GM13977 (cell line): ENCODE results near the gene CDC42BPB.

Experiments used
- DNase-seq: peaks from one replicate; pipeline ENCODE4 v3.0.0; 2012; ENCODE audit warnings: low spot score
- in situ Hi-C: fragments of 300-500 bp; cut with MboI; formaldehyde crosslinking; loops from one replicate; pipeline ENCODE4 v1.12.0; 2022; ENCODE audit warnings: low sequenced_read_pairs, low pct_unique_long_range_greater_than_20kb, mixed read lengths, inconsistent platforms; ENCODE audit not compliant: unreplicated experiment
- TF ChIP-seq, protein P1 (sequence below): IDR thresholded peaks from 2 replicates; pipeline ENCODE4 v1.5.1; 2012; ENCODE audit warnings: mild to moderate bottlenecking, control low read depth; ENCODE audit not compliant: insufficient read depth; ENCODE audit errors: extremely low read depth, missing control alignments

The CDC42BPB gene

DNA sequence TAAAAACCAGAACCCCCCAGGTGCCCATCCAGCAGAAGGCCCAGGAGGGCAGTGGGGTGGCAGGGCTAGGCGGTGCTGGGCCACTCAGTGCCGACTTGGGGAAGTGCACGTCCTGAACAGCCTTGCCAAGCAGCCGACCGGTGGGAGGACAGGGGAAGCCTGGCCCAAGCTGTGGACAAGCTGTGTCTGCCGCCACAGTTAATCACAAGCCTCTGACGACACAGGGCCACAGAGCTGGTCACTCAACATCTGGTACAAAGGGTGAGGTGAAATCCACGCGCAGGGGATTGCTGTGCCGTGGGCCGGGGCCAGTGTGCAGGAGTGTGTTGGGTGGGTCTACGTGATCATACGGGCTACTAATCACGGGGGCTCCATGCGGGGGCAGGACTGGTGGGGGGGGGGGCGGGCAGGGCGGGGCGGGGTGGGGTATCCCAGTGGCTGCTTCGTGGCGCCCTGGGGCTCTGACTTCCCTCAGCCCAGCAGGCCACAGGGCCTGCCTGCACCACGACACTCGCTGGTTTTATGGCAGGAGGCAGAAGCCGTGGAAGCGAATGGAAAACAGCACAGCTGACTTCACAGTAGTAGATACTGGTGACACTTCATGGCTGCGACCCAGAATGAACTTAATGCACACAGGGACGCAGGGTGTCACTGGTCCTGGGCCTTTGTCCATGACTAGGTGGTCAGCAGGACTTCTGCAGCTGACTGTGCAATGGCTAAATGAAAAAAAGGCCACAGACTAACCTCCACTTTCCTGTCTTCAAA lies 124.7 kb downstream of the CDC42BPB start:
- no peak for DNase-seq
- TF ChIP-seq, protein P1, sequence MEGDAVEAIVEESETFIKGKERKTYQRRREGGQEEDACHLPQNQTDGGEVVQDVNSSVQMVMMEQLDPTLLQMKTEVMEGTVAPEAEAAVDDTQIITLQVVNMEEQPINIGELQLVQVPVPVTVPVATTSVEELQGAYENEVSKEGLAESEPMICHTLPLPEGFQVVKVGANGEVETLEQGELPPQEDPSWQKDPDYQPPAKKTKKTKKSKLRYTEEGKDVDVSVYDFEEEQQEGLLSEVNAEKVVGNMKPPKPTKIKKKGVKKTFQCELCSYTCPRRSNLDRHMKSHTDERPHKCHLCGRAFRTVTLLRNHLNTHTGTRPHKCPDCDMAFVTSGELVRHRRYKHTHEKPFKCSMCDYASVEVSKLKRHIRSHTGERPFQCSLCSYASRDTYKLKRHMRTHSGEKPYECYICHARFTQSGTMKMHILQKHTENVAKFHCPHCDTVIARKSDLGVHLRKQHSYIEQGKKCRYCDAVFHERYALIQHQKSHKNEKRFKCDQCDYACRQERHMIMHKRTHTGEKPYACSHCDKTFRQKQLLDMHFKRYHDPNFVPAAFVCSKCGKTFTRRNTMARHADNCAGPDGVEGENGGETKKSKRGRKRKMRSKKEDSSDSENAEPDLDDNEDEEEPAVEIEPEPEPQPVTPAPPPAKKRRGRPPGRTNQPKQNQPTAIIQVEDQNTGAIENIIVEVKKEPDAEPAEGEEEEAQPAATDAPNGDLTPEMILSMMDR, result no peak
- in situ Hi-C loops, result no loop called here

DNA sequence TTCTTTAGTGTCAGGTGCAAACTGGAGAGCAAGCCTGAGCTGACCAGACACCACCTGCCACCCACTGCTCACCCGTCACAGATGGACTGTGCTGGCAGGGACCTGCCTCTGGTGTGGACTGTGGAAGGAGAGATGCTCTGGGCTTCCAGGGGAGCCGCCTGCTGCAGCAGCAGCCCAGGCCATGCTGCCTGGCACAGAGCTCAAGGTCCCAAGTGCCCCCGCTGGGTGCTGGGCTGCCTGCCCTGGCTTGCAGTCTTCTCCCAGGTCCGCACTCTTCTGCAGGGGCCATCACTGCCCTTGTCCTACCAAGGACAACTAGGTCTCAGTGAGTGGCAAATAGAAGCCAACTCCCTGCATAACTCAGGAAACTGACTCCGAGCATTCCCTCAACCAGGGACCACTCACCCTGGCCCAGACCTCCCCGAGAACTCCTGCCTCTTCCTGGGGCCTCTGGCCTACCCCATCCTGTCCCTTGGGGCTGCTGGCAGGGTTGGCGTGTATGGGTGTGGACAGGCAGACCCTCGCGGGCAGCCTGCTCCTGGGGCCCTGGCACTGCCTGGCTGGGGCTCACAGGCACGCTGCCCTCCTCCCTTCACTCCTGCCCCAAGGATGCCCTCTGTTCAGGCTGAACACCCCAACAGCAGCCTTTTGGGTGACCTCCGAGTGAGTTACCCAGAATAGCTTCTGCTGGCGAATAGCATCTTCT lies 125.6 kb downstream of the CDC42BPB start:
- peak; percentile 35 for DNase-seq
- TF ChIP-seq, protein P1, result no peak
- in situ Hi-C loops, result no loop called here

DNA sequence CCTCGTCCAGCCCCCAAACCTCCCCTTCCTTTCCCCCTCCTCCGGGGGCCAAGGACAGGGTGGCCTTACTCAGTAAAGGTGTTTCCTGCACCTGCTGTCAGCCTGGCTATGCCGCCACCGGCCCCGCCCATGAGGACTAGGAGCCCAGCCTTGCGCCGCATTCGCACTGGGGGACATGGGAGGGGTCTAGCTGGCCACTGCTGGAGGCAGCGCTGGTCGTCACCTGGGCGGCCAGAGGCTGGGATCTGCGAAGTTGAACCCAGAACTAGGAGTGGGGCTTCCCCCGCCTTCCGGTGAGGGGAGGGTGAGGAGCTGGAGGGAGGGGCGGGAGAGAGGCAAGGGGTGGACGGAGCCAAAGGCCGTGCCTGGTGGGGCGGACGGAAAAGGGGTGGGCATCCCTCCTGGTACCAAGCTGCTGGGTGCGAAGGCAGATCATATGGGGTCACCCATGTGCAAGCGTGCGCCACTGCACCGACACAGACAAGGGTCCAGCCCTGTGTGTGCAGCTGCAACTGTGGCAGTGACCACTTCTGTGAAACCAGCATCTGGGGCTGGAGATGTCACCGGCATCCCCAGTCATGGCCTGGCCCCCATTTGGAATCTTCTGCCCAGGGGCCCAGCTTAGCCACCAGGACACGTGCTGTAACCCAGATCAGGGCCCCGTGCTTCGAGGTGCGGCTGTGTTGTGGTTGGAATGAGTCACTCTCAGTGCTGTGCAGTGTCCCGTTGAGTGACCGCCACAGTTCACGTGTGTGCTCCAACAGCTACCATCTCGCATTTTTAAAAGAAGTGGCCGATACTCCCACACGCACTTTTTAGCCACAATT lies 126.4 kb downstream of the CDC42BPB start:
- DNase-seq, result no peak
- in situ Hi-C loops, result no loop called here
- TF ChIP-seq, protein P1, result no peak

DNA sequence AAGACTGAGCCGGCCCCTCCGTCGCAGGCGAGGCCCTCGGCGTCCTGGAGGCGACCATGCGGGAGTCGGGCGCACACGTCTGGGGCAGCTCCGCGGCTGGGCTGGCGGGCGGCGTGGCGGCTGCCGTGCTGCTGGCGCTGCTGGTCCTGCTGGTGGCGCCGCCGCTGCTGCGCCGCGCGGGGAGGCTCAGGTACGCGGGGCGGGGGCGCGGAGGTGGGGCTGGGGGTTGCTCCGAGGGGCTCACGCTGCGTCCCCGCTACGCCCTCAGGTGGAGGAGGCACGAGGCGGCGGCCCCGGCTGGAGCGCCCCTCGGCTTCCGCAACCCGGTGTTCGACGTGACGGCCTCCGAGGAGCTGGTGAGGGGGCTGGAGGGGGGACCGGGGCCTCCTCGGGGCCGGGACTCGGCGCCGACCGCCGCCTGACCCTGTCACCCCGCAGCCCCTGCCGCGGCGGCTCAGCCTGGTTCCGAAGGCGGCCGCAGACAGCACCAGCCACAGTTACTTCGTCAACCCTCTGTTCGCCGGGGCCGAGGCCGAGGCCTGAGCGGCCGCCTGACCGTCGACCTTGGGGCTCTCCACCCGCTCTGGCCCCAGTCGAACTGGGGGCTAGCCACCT lies 127.1 kb downstream of the CDC42BPB start:
- TF ChIP-seq, protein P1, result no peak
- DNase-seq, result no peak
- in situ Hi-C loops, result no loop called here

DNA sequence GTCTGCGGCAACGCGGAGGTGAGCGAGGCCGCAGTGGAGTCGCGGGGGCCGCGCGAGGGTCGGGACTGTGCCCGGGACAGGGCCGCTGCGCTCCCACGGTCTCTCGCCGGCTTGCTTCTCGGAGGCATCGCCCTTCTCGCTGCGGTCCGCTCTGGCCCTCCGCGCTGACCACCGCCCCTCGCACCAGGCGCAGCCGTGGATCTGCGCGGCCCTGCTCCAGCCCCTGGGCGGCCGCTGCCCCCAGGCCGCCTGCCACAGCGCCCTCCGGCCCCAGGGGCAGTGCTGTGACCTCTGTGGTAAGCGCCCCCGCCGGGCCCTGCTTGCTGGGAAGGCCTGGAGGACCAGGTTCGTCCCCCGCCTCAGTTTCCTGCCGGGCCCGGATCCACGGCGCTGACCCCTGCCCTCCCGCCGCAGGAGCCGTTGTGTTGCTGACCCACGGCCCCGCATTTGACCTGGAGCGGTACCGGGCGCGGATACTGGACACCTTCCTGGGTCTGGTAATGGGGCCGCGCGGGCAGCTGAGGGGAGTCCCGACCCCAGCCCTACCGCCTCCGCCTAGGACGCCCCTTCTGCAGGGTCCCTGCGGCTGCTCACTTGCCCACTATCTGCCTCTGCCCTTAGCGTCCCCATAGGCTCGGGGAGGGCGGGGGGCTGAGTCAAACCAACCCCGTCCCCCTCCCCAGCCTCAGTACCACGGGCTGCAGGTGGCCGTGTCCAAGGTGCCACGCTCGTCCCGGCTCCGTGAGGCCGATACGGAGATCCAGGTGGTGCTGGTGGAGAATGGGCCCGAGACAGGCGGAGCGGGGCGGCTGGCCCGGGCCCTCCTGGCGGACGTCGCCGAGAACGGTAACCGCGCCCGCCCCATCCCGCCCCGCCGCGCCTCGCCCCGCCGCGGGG lies 127.9 kb downstream of the CDC42BPB start:
- in situ Hi-C loops, result no loop called here
- DNase-seq, result peak; percentile 58
- TF ChIP-seq, protein P1, result no peak
